ENCODE results near the gene FARP1. TPM values are rescaled to one million over a fixed set of nuclear protein-coding genes. Genes with fewer than 3 reads are reported as not detected.

The FARP1 gene
- polyA plus RNA-seq, 2 of the 4 experiments (the other 2 are of a cell fraction) = 9.4 to 13.0 TPM

DNA sequence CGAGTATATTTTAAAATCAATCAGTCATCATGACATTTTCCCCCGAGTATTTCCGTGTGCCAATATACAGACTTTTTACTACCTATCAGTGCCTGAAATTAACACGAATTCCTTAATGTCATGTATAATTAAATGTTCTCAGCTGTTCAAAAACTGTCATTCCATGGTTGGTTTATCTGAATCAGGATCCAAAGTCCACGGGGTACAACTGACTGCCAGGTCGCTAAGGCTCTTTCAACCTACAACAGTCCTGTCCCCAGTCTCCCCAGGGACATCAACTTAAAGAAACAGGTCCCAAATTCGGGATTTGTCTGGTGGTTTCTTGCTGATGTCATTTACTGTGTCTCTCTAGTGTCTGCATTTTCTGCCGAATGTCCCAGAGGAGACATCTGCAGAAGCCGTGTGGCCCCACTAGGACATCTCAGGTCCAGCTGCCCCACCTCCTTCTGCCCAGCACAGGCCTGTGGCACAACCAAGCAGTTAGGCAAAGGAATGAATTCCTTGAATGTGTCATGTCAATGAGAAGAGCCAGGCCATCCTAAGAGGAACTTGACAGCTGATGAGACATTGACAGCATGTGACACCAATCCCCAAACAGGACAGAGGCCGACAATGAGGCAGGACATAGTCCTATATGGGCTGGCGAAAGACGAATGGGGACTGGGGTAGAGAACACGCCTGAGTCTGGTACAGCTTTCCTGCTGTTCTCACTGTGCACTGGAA is 324.5 kb downstream of the FARP1 start:
- ATAC-seq = no peak
- no peak for FAIRE-seq
- POLR2A ChIA-PET = no interaction called here
- TF ChIP-seq TFCP2L1 (CRISPR knock-in tag; IDR thresholded peaks at IDR 0.05) = no peak
- no peak for TF ChIP-seq CBX8 (IDR thresholded peaks at IDR 0.05)
- no peak for TF ChIP-seq CHD2 (IDR thresholded peaks at IDR 0.05; ENCODE audit: low read length, partially characterized antibody)
- TF ChIP-seq KDM1A (IDR thresholded peaks at IDR 0.05; ENCODE audit: low read depth) = no peak
- TF ChIP-seq HEYL (CRISPR knock-in tag; IDR thresholded peaks at IDR 0.05) = no peak
- no peak for TF ChIP-seq PHF8 (IDR thresholded peaks at IDR 0.05; ENCODE audit: borderline replicate concordance, low read depth)
- TF ChIP-seq, protein P1, sequence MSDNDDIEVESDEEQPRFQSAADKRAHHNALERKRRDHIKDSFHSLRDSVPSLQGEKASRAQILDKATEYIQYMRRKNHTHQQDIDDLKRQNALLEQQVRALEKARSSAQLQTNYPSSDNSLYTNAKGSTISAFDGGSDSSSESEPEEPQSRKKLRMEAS (IDR thresholded peaks at IDR 0.05) = no peak
- TF ChIP-seq ZFP36 (IDR thresholded peaks at IDR 0.05; ENCODE audit: borderline replicate concordance, partially characterized antibody) = no peak
- no peak for TF ChIP-seq CBX2 (IDR thresholded peaks at IDR 0.05; ENCODE audit: borderline replicate concordance, low read depth)
- TF ChIP-seq ZC3H11A (IDR thresholded peaks at IDR 0.05) = no peak
- TF ChIP-seq HOXA7 (CRISPR knock-in tag; IDR thresholded peaks at IDR 0.05) = no peak
- TF ChIP-seq, protein P2, sequence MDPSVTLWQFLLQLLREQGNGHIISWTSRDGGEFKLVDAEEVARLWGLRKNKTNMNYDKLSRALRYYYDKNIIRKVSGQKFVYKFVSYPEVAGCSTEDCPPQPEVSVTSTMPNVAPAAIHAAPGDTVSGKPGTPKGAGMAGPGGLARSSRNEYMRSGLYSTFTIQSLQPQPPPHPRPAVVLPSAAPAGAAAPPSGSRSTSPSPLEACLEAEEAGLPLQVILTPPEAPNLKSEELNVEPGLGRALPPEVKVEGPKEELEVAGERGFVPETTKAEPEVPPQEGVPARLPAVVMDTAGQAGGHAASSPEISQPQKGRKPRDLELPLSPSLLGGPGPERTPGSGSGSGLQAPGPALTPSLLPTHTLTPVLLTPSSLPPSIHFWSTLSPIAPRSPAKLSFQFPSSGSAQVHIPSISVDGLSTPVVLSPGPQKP (IDR thresholded peaks at IDR 0.05; ENCODE audit: low read depth, low read length) = no peak
- TF ChIP-seq, protein P3, sequence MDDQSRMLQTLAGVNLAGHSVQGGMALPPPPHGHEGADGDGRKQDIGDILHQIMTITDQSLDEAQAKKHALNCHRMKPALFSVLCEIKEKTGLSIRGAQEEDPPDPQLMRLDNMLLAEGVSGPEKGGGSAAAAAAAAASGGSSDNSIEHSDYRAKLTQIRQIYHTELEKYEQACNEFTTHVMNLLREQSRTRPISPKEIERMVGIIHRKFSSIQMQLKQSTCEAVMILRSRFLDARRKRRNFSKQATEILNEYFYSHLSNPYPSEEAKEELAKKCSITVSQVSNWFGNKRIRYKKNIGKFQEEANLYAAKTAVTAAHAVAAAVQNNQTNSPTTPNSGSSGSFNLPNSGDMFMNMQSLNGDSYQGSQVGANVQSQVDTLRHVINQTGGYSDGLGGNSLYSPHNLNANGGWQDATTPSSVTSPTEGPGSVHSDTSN (IDR thresholded peaks at IDR 0.05) = no peak
- TF ChIP-seq EP300 (IDR thresholded peaks at IDR 0.05) = no peak
- no peak for TF ChIP-seq EHF (CRISPR knock-in tag; IDR thresholded peaks at IDR 0.05)
- Histone ChIP-seq H3K27ac (no peak overlapping the region), H3K4me1 (no peaks in the 10 kb centered on the region), H3K9me3 (no peaks in the 10 kb centered on the region), H3K4me2 (no peak overlapping the region), H3K4me3 (no peak overlapping the region)
- WGBS (ENCODE audit: missing lambda C conversion rate) = 73% methylated on average over 12 of the region's 13 CpGs
- CTCF ChIA-PET = interaction anchor here (0.6 to 3.9 kb wide), 16 partner anchors 10 to 621 kb away, joined by 3 to 21 read pairs (median 3); no protein-coding TSS in a partner anchor
- DNase-seq (ENCODE audit: low read depth in 1 of 2, low spot score in 1 of 2) = no peak

DNA sequence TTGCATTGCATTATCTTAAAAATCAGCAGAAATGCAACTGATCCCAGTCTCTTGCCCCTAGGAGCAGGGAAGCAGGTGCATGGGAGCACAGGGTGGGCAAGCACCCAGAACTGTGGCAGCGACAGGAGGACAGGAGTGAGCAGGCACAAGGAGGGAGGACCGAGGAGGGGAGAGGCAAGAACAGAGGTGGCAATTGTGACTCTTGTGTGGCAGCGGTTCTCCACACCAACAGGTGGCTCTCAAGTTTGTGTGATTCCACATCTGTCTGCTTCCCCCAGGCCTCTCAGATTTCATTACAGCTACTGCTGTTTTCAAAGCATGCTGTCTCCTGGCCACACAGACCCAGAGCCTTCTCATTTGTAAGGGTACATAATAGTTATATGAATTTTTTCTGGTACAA is 325.5 kb downstream of the FARP1 start:
- Histone ChIP-seq H3K27ac (no peak overlapping the region), H3K4me1 (no peaks in the 10 kb centered on the region), H3K4me3 (no peak overlapping the region), H3K9me3 (no peaks in the 10 kb centered on the region), H3K4me2 (no peak overlapping the region)
- ATAC-seq (no peak; a peak in 1 of 6 replicates), DNase-seq (ENCODE audit: low read depth in 1 of 2, low spot score in 1 of 2) (no peak), FAIRE-seq (no peak)
- no CpG with 5 or more reads among the region's 3 CpGs for WGBS (ENCODE audit: missing lambda C conversion rate)
- TF ChIP-seq, protein P4, sequence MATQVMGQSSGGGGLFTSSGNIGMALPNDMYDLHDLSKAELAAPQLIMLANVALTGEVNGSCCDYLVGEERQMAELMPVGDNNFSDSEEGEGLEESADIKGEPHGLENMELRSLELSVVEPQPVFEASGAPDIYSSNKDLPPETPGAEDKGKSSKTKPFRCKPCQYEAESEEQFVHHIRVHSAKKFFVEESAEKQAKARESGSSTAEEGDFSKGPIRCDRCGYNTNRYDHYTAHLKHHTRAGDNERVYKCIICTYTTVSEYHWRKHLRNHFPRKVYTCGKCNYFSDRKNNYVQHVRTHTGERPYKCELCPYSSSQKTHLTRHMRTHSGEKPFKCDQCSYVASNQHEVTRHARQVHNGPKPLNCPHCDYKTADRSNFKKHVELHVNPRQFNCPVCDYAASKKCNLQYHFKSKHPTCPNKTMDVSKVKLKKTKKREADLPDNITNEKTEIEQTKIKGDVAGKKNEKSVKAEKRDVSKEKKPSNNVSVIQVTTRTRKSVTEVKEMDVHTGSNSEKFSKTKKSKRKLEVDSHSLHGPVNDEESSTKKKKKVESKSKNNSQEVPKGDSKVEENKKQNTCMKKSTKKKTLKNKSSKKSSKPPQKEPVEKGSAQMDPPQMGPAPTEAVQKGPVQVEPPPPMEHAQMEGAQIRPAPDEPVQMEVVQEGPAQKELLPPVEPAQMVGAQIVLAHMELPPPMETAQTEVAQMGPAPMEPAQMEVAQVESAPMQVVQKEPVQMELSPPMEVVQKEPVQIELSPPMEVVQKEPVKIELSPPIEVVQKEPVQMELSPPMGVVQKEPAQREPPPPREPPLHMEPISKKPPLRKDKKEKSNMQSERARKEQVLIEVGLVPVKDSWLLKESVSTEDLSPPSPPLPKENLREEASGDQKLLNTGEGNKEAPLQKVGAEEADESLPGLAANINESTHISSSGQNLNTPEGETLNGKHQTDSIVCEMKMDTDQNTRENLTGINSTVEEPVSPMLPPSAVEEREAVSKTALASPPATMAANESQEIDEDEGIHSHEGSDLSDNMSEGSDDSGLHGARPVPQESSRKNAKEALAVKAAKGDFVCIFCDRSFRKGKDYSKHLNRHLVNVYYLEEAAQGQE (IDR thresholded peaks at IDR 0.05) = no peak
- TF ChIP-seq HEYL (CRISPR knock-in tag; IDR thresholded peaks at IDR 0.05) (no peak), ZNF302 (CRISPR knock-in tag; IDR thresholded peaks at IDR 0.05) (no peak), NPAS2 (CRISPR knock-in tag; IDR thresholded peaks at IDR 0.05; ENCODE audit: borderline replicate concordance) (no peak), FOSB (CRISPR knock-in tag; IDR thresholded peaks at IDR 0.05) (no peak), SREBF2 (IDR thresholded peaks at IDR 0.05) (no peak), TFCP2L1 (CRISPR knock-in tag; IDR thresholded peaks at IDR 0.05) (no peak), EHF (CRISPR knock-in tag; IDR thresholded peaks at IDR 0.05) (no peak), ZFP36 (IDR thresholded peaks at IDR 0.05; ENCODE audit: borderline replicate concordance, partially characterized antibody) (no peak), CEBPB (IDR thresholded peaks at IDR 0.05) (no peak), MAZ (IDR thresholded peaks at IDR 0.05; ENCODE audit: borderline replicate concordance, low read depth, low read length) (no peak)
- TF ChIP-seq, protein P5, sequence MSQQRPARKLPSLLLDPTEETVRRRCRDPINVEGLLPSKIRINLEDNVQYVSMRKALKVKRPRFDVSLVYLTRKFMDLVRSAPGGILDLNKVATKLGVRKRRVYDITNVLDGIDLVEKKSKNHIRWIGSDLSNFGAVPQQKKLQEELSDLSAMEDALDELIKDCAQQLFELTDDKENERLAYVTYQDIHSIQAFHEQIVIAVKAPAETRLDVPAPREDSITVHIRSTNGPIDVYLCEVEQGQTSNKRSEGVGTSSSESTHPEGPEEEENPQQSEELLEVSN (IDR thresholded peaks at IDR 0.05; ENCODE audit: borderline replicate concordance, low read depth) = no peak
- TF ChIP-seq, protein P6, sequence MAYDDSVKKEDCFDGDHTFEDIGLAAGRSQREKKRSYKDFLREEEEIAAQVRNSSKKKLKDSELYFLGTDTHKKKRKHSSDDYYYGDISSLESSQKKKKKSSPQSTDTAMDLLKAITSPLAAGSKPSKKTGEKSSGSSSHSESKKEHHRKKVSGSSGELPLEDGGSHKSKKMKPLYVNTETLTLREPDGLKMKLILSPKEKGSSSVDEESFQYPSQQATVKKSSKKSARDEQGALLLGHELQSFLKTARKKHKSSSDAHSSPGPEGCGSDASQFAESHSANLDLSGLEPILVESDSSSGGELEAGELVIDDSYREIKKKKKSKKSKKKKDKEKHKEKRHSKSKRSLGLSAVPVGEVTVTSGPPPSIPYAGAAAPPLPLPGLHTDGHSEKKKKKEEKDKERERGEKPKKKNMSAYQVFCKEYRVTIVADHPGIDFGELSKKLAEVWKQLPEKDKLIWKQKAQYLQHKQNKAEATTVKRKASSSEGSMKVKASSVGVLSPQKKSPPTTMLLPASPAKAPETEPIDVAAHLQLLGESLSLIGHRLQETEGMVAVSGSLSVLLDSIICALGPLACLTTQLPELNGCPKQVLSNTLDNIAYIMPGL (CRISPR knock-in tag; IDR thresholded peaks at IDR 0.05; ENCODE audit: borderline replicate concordance) = no peak
- TF ChIP-seq, protein P1 (IDR thresholded peaks at IDR 0.05) = no peak
- ChIA-PET CTCF (interaction anchor here (0.6 to 3.9 kb wide), 4 partner anchors 23 to 205 kb away, joined by 3 to 21 read pairs (median 4); no protein-coding TSS in a partner anchor), POLR2A (no interaction called here)

Data from A549 (cell line).